PC-3 (cell line): ENCODE measurements around the gene NMNAT2.

Experiments
- EZH2 ChIP-seq: fragments of 300-600 bp; sonication (generic); IDR thresholded peaks from one replicate; pipeline ENCODE4 v1.6.1; 2017; ENCODE audit warnings: antibody characterized with exemption, mild to moderate bottlenecking, low read length; ENCODE audit not compliant: unreplicated experiment
- EZH2phosphoT487 ChIP-seq: fragments of 300-600 bp; sonication (generic); IDR thresholded peaks from 2 replicates; pipeline ENCODE4 v1.6.1; 2018; ENCODE audit warnings: mild to moderate bottlenecking, antibody characterized with exemption, low read length, borderline replicate concordance
- TF ChIP-seq, protein P1 (sequence below): fragments of 300-600 bp; sonication (generic); conservative IDR thresholded peaks from 2 replicates; pipeline ENCODE4 v1.5.1; 2017; ENCODE audit warnings: antibody characterized with exemption, low read depth, mild to moderate bottlenecking, low read length

DNA sequence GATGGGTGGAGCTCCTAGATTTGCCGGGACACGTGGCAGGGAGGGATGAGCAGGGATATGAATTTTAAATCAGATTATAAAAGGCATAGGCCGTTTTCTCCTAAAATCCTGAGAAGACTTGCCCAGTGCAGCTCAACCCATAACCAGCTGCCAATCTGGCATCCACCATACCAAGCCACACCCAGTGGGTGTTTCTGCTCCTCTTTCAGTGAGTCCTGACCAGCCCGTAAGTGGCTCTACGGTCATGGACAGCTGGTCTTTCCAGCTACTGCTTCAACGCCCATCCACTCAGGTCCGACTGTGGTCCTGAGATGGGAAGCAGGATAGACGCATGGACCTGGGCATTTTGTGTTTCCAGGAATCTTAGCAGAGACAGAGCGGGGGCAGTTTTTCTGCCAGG, 124.9 kb downstream of the NMNAT2 start:
- TF ChIP-seq EZH2 (no peak), EZH2phosphoT487 (no peak)
- TF ChIP-seq, protein P1, sequence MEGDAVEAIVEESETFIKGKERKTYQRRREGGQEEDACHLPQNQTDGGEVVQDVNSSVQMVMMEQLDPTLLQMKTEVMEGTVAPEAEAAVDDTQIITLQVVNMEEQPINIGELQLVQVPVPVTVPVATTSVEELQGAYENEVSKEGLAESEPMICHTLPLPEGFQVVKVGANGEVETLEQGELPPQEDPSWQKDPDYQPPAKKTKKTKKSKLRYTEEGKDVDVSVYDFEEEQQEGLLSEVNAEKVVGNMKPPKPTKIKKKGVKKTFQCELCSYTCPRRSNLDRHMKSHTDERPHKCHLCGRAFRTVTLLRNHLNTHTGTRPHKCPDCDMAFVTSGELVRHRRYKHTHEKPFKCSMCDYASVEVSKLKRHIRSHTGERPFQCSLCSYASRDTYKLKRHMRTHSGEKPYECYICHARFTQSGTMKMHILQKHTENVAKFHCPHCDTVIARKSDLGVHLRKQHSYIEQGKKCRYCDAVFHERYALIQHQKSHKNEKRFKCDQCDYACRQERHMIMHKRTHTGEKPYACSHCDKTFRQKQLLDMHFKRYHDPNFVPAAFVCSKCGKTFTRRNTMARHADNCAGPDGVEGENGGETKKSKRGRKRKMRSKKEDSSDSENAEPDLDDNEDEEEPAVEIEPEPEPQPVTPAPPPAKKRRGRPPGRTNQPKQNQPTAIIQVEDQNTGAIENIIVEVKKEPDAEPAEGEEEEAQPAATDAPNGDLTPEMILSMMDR = no peak
